HCT116 (cell line): ENCODE data around the gene TAF6. TPM values are rescaled to one million over a fixed set of nuclear protein-coding genes. Genes with fewer than 3 reads are reported as not detected.

Source experiments
- ATAC-seq: fragments of 200-7000 bp; cut with Tn5 transposase; 2 replicates; pipeline ENCODE4 v1.9.1; 2020; ENCODE audit warnings: mild to moderate bottlenecking, moderate library complexity
- BruUV-seq: library from RNA; stranded (reverse); fragments of 400-500 nt; replicated peaks from 2 replicates; lab custom pipeline; 2021; lab: Mats Ljungman, UMichigan
- CTCF ChIA-PET: fragments of 300-600 bp; sonication (Branson Sonifier 250); formaldehyde crosslinking; loops from one replicate; lab custom pipeline; 2021; ENCODE audit warnings: antibody characterized with exemption; lab: Charles Lee
- POLR2A ChIA-PET: fragments of 300-600, 350-600 bp; sonication (Branson Sonifier 250); formaldehyde crosslinking; loops from one replicate; lab custom pipeline; 2021; ENCODE audit warnings: antibody characterized with exemption; lab: Charles Lee
- RAD21 ChIA-PET, 2 experiments: fragments of 300-600 bp; sonication (Branson Sonifier 250); formaldehyde crosslinking; loops; one replicate each; lab custom pipeline; 2023; ENCODE audit warnings: low total read pairs in 2 of 2; ENCODE audit not compliant: uncharacterized antibody in 2 of 2, unreplicated experiment in 2 of 2, low non-redundant PET in 1 of 2; lab: Charles Lee
- DNase-seq: peaks from one replicate; pipeline ENCODE4 v3.0.0-alpha.2; 2010; ENCODE audit warnings: low read depth, low spot score
- H2AFZ ChIP-seq: fragments of 200-600 bp; shearing (Covaris generic), sonication (generic); 2 replicates; pipeline ENCODE4 v1.6.1; 2017; ENCODE audit warnings: low read depth, mixed run types, mixed read lengths, antibody characterized with exemption, low read length; ENCODE audit not compliant: poor library complexity, severe bottlenecking
- H3K27ac ChIP-seq: 2 replicates; pipeline ENCODE4 v1.5.1; 2012; ENCODE audit warnings: low read depth, low read length
- H3K27me3 ChIP-seq: fragments of 200-600 bp; sonication (generic); 2 replicates; pipeline ENCODE4 v1.6.1; 2016; ENCODE audit warnings: mixed run types, low read length, mixed read lengths; ENCODE audit not compliant: insufficient read depth
- H3K36me3 ChIP-seq, 2 experiments: fragments of 200-500 bp in 1 of 2; fragments of 200-600 bp in 1 of 2; sonication (Bioruptor generic) in 1 of 2; sonication (generic) in 1 of 2; 2 replicates each; pipeline versions ENCODE4 v1.5.1 to v1.6.1; 2014 to 2016; ENCODE audit warnings: low read length in 2 of 2, inconsistent platforms in 1 of 2, mixed read lengths in 1 of 2, mixed run types in 1 of 2; ENCODE audit not compliant: insufficient read depth in 2 of 2, control insufficient read depth in 1 of 2
- H3K4me1 ChIP-seq, 2 experiments: fragments of 200-600 bp in 1 of 2; sonication (generic) in 1 of 2; 2 replicates each; pipeline versions ENCODE4 v1.5.1 to v1.6.1; 2012 to 2017; ENCODE audit warnings: low read length in 2 of 2, inconsistent platforms in 1 of 2, mild to moderate bottlenecking in 1 of 2, mixed read lengths in 1 of 2, mixed run types in 1 of 2, moderate library complexity in 1 of 2; ENCODE audit not compliant: insufficient read depth in 2 of 2, control insufficient read depth in 1 of 2
- H3K4me2 ChIP-seq: fragments of 200-600 bp; sonication (generic); 2 replicates; pipeline ENCODE4 v1.6.1; 2017; ENCODE audit warnings: mixed run types, low read length, mixed read lengths
- H3K4me3 ChIP-seq, 2 experiments: fragments of 200-600 bp in 1 of 2; sonication (generic) in 1 of 2; replicated peaks in 1 of 2; 2 replicates each; pipeline ENCODE4 v1.5.1; 2011 to 2016; ENCODE audit warnings: low read length in 2 of 2, control low read depth in 1 of 2, low read depth in 1 of 2, mild to moderate bottlenecking in 1 of 2, mixed read lengths in 1 of 2, mixed run types in 1 of 2
- H3K79me2 ChIP-seq: fragments of 200-600 bp; sonication (generic); 2 replicates; pipeline ENCODE4 v1.6.1; 2017; ENCODE audit warnings: mild to moderate bottlenecking, mixed run types, low read length, moderate library complexity, mixed read lengths; ENCODE audit not compliant: insufficient read depth
- H3K9ac ChIP-seq: fragments of 200-600 bp; sonication (generic); 2 replicates; pipeline ENCODE4 v1.6.1; 2016; ENCODE audit warnings: low read length, mixed read lengths
- H3K9me2 ChIP-seq: fragments of 200-600 bp; sonication (generic), shearing (Covaris generic); 2 replicates; pipeline ENCODE4 v1.6.1; 2017; ENCODE audit warnings: mixed run types, mild to moderate bottlenecking, moderate library complexity; ENCODE audit not compliant: insufficient read depth
- H3K9me3 ChIP-seq, 2 experiments: fragments of 200-500 bp in 1 of 2; fragments of 200-600 bp in 1 of 2; sonication (Bioruptor generic) in 1 of 2; sonication (generic) in 1 of 2; 2 replicates each; pipeline ENCODE4 v1.6.1; 2014 to 2017; ENCODE audit warnings: low read length in 2 of 2, mixed read lengths in 2 of 2, inconsistent platforms in 1 of 2, low read depth in 1 of 2, mild to moderate bottlenecking in 1 of 2, mixed run types in 1 of 2, moderate library complexity in 1 of 2; ENCODE audit not compliant: control insufficient read depth in 1 of 2, insufficient read depth in 1 of 2
- H4K20me1 ChIP-seq: fragments of 200-600 bp; sonication (generic), shearing (Covaris generic); 2 replicates; pipeline ENCODE4 v1.6.1; 2017; ENCODE audit warnings: mixed run types, mild to moderate bottlenecking, moderate library complexity; ENCODE audit not compliant: insufficient read depth
- ATF3 ChIP-seq: IDR thresholded peaks from 2 replicates; pipeline ENCODE4 v1.6.1; 2012
- CEBPB ChIP-seq: IDR thresholded peaks from 2 replicates; pipeline ENCODE4 v1.6.1; 2012; ENCODE audit warnings: low read depth
- CTCF ChIP-seq, 3 experiments: fragments of 200-600 bp in 1 of 3; sonication (generic) in 1 of 3; IDR thresholded peaks in 2 of 3; conservative IDR thresholded peaks in 1 of 3; 2 replicates each; pipeline ENCODE4 v1.5.1; 2012 to 2017; ENCODE audit warnings: low read depth in 2 of 3, low read length in 2 of 3, antibody characterized with exemption in 1 of 3, borderline replicate concordance in 1 of 3, control low read depth in 1 of 3, mild to moderate bottlenecking in 1 of 3, mixed read lengths in 1 of 3, mixed run types in 1 of 3, moderate library complexity in 1 of 3; ENCODE audit not compliant: insufficient read depth in 1 of 3
- ELF1 ChIP-seq: IDR thresholded peaks from 2 replicates; pipeline ENCODE4 v1.6.1; 2012; ENCODE audit warnings: low read depth, borderline replicate concordance
- EZH2 ChIP-seq: fragments of 200-600 bp; sonication (generic); IDR thresholded peaks from 2 replicates; pipeline ENCODE4 v1.6.1; 2017; ENCODE audit warnings: antibody characterized with exemption, mixed run types
- EZH2phosphoT487 ChIP-seq: fragments of 200-600 bp; IDR thresholded peaks from 2 replicates; pipeline ENCODE4 v1.6.1; 2018; ENCODE audit warnings: antibody characterized with exemption, borderline replicate concordance
- MAX ChIP-seq: IDR thresholded peaks from 2 replicates; pipeline ENCODE4 v1.6.1; 2012
- POLR2AphosphoS5 ChIP-seq: IDR thresholded peaks from 2 replicates; pipeline ENCODE4 v1.6.1; 2011; ENCODE audit warnings: mild to moderate bottlenecking, low read depth, low read length, moderate library complexity
- RAD21 ChIP-seq: IDR thresholded peaks from 2 replicates; pipeline ENCODE4 v1.6.1; 2012; ENCODE audit warnings: low read depth, mild to moderate bottlenecking
- REST ChIP-seq: IDR thresholded peaks from 2 replicates; pipeline ENCODE4 v1.6.1; 2012; ENCODE audit warnings: low read depth
- SIN3A ChIP-seq: IDR thresholded peaks from 2 replicates; pipeline ENCODE4 v1.6.1; 2012; ENCODE audit warnings: low read depth
- SP1 ChIP-seq: IDR thresholded peaks from 2 replicates; pipeline ENCODE4 v1.6.1; 2012; ENCODE audit warnings: low read depth
- TCF7L2 ChIP-seq: IDR thresholded peaks from 2 replicates; pipeline ENCODE4 v1.7.0; 2011; ENCODE audit warnings: borderline replicate concordance, inconsistent platforms; ENCODE audit not compliant: insufficient read depth, insufficient read length; ENCODE audit errors: extremely low read depth
- YY1 ChIP-seq: IDR thresholded peaks from 2 replicates; pipeline ENCODE4 v1.6.1; 2011; ENCODE audit warnings: low read length, low read depth, moderate library complexity, mild to moderate bottlenecking; ENCODE audit not compliant: insufficient replicate concordance; ENCODE audit errors: extremely low read depth
- ZBTB33 ChIP-seq: IDR thresholded peaks from 2 replicates; pipeline ENCODE4 v1.6.1; 2011; ENCODE audit warnings: mild to moderate bottlenecking, low read length, moderate library complexity; ENCODE audit not compliant: insufficient replicate concordance; ENCODE audit errors: extremely low read depth
- ZFX ChIP-seq: fragments of 450-650 bp; IDR thresholded peaks from 2 replicates; pipeline ENCODE4 v1.6.1; 2017
- intact Hi-C: fragments of 100-400 bp; cut with micrococcal nuclease; formaldehyde crosslinking; loops from 2 replicates; pipeline ENCODE4 v1.10.0; 2022
- total RNA-seq: library from RNA; stranded (reverse); gene quantifications from one replicate; pipeline ENCODE4 v1.2.1, GENCODE V29; 2021; ENCODE audit not compliant: unreplicated experiment

TAF6 gene
- total RNA-seq, 1 experiment from 2014 or later = 67.4 TPM

GRCh38 chr7:100102950-100103840, 16.0 kb downstream of the TAF6 start:
- ATAC-seq = no peak
- POLR2A ChIA-PET = interaction anchor here (0.7 to 2.9 kb wide), 6 partner anchors 10 to 113 kb away, joined by 3 to 11 read pairs (median 4); partner anchors contain the start of genes COPS6 and LAMTOR4
- Histone ChIP-seq H3K27me3 (no peaks in the 10 kb centered on the region), H3K79me2 (peaks cover 36% of the 10 kb centered on the region), H3K27ac (peak overlapping the region; percentile 88), H3K9me2 (no peaks in the 10 kb centered on the region), H3K9me3 (no peaks in the 10 kb centered on the region), H3K36me3 (peaks cover 20 to 34% of the 10 kb centered on the region in 2 experiments), H3K4me3 (peak overlapping the region; percentile 90 to 94), H2AFZ (no peak overlapping the region), H4K20me1 (peaks cover 7% of the 10 kb centered on the region; the same call in 1 of the 2 replicates), H3K4me2 (peak overlapping the region; percentile 98), H3K9ac (peak overlapping the region; percentile 100), H3K4me1 (peaks cover 6 to 24% of the 10 kb centered on the region in 2 experiments; a peak in 3 of 4 replicates)
- no peak for DNase-seq
- no peak for TF ChIP-seq EZH2phosphoT487
- TF ChIP-seq MAX = no peak
- no peak for TF ChIP-seq REST
- TF ChIP-seq ELF1 = no peak
- TF ChIP-seq ZFX = no peak
- no peak for TF ChIP-seq YY1
- no peak for TF ChIP-seq POLR2AphosphoS5
- TF ChIP-seq SIN3A = no peak
- no peak for TF ChIP-seq CEBPB
- TF ChIP-seq EZH2 = no peak
- no peak for TF ChIP-seq CTCF (IDR thresholded peaks at IDR 0.05 in 2 of 3, conservative IDR thresholded peaks at IDR 0.05 in 1 of 3; ENCODE audit: borderline replicate concordance in 1 of 3, insufficient read depth in 1 of 3, low read depth in 2 of 3, low read length in 2 of 3)
- TF ChIP-seq ZBTB33 = no peak
- no peak for TF ChIP-seq SP1
- TF ChIP-seq RAD21 = no peak
- no peak for TF ChIP-seq TCF7L2
- TF ChIP-seq ATF3 = no peak
- CTCF ChIA-PET = interaction anchor here (0.9 to 2.8 kb wide), 2 partner anchors 27 to 241 kb away, joined by 3 to 11 read pairs; no protein-coding TSS in a partner anchor
- no TSS peak for BruUV-seq
- RAD21 ChIA-PET = no interaction called here
- intact Hi-C loops = no loop called here
